OCI-LY7 (cell line): ENCODE data around the gene SIRT3.

Experiments used
- EZH2phosphoT487 ChIP-seq: fragments of 200-600 bp; sonication (generic); IDR thresholded peaks from 2 replicates; pipeline ENCODE4 v1.6.1; 2018; ENCODE audit warnings: low read depth, borderline replicate concordance, mild to moderate bottlenecking, mixed run types, antibody characterized with exemption, low read length, moderate library complexity, mixed read lengths
- TF ChIP-seq, protein P1 (sequence below): fragments of 200-600 bp; sonication (generic); conservative IDR thresholded peaks from 2 replicates; pipeline ENCODE4 v1.5.1; 2014; ENCODE audit warnings: mild to moderate bottlenecking, antibody characterized with exemption, low read length, moderate library complexity, mixed read lengths

DNA sequence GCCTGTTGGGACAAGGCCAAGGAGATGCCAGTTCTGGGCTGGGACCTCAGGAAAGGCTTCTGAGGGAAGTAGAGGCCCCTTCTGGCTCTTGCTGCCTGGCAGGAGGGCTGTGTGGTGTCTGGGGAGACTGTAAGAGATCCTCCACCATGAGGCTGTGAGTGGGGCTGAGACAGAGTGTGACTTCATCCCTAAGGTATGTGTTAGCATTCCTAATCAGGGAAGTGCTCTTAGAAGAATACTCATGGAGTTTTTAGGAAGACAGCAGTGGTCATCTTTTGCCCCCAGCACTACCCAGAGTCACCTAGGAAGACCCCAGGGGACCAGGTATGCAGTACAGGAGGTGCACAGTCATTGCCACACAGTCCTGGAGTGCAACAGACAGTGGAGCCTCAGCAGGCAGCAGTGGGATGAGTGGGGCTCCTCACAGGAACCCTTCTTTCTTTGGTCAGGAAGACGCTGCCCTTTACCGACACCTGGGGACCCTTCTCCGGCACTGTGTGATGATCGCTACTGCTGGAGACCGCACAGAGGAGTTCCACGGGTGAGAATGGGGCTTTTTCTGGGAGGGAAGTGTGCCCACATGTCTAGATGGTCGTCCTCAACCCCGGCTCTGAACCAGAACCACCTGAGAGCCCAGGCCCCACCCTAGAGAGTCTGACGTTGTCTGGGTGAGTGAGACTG lies 25.9 kb downstream of the SIRT3 start:
- TF ChIP-seq, protein P1, sequence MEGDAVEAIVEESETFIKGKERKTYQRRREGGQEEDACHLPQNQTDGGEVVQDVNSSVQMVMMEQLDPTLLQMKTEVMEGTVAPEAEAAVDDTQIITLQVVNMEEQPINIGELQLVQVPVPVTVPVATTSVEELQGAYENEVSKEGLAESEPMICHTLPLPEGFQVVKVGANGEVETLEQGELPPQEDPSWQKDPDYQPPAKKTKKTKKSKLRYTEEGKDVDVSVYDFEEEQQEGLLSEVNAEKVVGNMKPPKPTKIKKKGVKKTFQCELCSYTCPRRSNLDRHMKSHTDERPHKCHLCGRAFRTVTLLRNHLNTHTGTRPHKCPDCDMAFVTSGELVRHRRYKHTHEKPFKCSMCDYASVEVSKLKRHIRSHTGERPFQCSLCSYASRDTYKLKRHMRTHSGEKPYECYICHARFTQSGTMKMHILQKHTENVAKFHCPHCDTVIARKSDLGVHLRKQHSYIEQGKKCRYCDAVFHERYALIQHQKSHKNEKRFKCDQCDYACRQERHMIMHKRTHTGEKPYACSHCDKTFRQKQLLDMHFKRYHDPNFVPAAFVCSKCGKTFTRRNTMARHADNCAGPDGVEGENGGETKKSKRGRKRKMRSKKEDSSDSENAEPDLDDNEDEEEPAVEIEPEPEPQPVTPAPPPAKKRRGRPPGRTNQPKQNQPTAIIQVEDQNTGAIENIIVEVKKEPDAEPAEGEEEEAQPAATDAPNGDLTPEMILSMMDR = no peak
- no peak for TF ChIP-seq EZH2phosphoT487
